ENCODE results near the gene POLDIP2. TPM values are rescaled to one million over a fixed set of nuclear protein-coding genes. Genes with fewer than 3 reads are reported as not detected.

POLDIP2 gene
- total and polyA plus RNA-seq, 9 of the 15 experiments (the other 6 are each of a cell fraction or from before 2014, with no cell fraction given): 22.0 to 137 (median 104) TPM

DNA sequence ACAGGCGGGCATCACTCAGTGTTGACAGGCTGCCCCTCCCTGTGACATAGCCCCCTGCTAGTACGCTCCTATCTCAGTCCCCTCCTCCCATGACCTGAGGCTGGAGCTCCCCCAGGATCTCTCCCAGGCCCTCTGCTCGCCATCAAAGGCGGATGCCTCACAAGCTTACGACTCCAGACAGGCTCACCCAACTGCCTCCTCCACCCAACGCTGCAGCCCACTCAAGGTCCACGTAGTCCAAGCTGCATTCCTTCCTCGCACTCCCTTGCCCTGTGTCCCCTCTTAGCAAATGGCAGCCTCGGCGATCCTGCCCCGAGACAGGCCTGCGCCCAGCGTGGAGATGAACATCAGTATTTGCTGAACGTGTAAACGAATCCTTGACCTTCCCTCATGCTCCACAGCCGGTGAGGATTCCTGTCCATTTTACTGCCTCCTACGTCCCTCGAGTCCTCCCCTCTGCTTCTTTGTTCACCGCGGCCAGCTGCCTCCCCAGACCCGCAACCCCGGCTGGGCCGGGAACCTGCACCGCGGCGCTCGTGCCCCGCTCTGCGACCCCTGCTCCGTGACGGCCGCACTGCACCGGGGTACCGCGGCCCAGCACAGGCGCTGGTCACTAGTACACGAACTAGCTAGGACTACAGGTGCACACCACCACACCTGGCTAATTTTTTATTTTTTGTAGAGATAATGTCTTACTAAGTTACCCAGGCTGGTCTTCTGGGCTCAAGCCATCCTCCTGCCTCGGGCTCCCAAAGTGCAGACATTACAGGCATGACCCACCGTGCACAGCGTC, 39.2 kb downstream of the POLDIP2 start (continued):
- TF ChIP-seq HLTF (IDR thresholded peaks at IDR 0.05) (0 out of 2 replicates have a peak, but pooled peaks have one; percentile 31), ZNF583 (CRISPR knock-in tag; IDR thresholded peaks at IDR 0.05) (no peak), MED1 (CRISPR knock-in tag; IDR thresholded peaks at IDR 0.05; ENCODE audit: borderline replicate concordance) (no peak), NR4A1 (CRISPR knock-in tag; IDR thresholded peaks at IDR 0.05) (no peak), NR4A1 (tag; IDR thresholded peaks at IDR 0.05) (0 out of 2 replicates have a peak, but pooled peaks have one; percentile 43), NBN (IDR thresholded peaks at IDR 0.05; ENCODE audit: low read depth) (0 out of 2 replicates have a peak, but pooled peaks have one; percentile 18), CBFA2T3 (IDR thresholded peaks at IDR 0.05) (no peak), HNRNPLL (IDR thresholded peaks at IDR 0.05; ENCODE audit: low read depth, low read length, poor library complexity, severe bottlenecking) (no peak), NR2C2 (CRISPR knock-in tag; IDR thresholded peaks at IDR 0.05) (no peak), NR2C2 (tag; IDR thresholded peaks at IDR 0.05) (peak; percentile 49; the same call in 1 of the 2 replicates), KDM1A (IDR thresholded peaks at IDR 0.05) (no peak), KHSRP (IDR thresholded peaks at IDR 0.05) (no peak), YY1 (IDR thresholded peaks at IDR 0.05; ENCODE audit: borderline replicate concordance in 1 of 3, control insufficient read depth in 1 of 3, extremely low read depth in 1 of 3, insufficient read depth in 3 of 3, insufficient read length in 1 of 3, insufficient replicate concordance in 2 of 3, low read depth in 1 of 3, low read length in 2 of 3) (peak in 1 of 3 experiments; percentile 14), ETS1 (conservative IDR thresholded peaks at IDR 0.05; ENCODE audit: control insufficient read depth, low read depth, low read length) (no peak; the same call in 1 of the 2 replicates), NR1H2 (CRISPR knock-in tag; IDR thresholded peaks at IDR 0.05) (no peak), UBTF (IDR thresholded peaks at IDR 0.05; ENCODE audit: borderline replicate concordance in 1 of 2, low read depth in 2 of 2, low read length in 2 of 2) (0 out of 4 replicates have a peak, but pooled peaks have one; percentile 46 to 59), POLR2A (conservative IDR thresholded peaks at IDR 0.05) (no peak), FOXP1 (CRISPR knock-in tag; IDR thresholded peaks at IDR 0.05) (no peak), PPARD (CRISPR knock-in tag; IDR thresholded peaks at IDR 0.05) (no peak), RBBP5 (IDR thresholded peaks at IDR 0.05; ENCODE audit: borderline replicate concordance, insufficient read depth, low read length, poor library complexity, severe bottlenecking) (no peak), STAT5B (CRISPR knock-in tag; IDR thresholded peaks at IDR 0.05) (no peak), ZFX (CRISPR knock-in tag; IDR thresholded peaks at IDR 0.05) (no peak), MIER1 (IDR thresholded peaks at IDR 0.05; ENCODE audit: low read depth) (0 out of 2 replicates have a peak, but pooled peaks have one; percentile 18), SREBF2 (CRISPR knock-in tag; IDR thresholded peaks at IDR 0.05) (no peak), PHB (CRISPR knock-in tag; IDR thresholded peaks at IDR 0.05) (no peak)

All from K562 (cell line).